HG02763 (cell line): ENCODE data around the gene UBE3B.

ENCODE experiments used
- ATAC-seq: cut with Tn5 transposase; IDR thresholded peaks from one replicate; pipeline ENCODE4 v1.9.1; 2021; ENCODE audit warnings: mild to moderate bottlenecking, moderate library complexity; ENCODE audit not compliant: unreplicated experiment

The UBE3B gene

DNA sequence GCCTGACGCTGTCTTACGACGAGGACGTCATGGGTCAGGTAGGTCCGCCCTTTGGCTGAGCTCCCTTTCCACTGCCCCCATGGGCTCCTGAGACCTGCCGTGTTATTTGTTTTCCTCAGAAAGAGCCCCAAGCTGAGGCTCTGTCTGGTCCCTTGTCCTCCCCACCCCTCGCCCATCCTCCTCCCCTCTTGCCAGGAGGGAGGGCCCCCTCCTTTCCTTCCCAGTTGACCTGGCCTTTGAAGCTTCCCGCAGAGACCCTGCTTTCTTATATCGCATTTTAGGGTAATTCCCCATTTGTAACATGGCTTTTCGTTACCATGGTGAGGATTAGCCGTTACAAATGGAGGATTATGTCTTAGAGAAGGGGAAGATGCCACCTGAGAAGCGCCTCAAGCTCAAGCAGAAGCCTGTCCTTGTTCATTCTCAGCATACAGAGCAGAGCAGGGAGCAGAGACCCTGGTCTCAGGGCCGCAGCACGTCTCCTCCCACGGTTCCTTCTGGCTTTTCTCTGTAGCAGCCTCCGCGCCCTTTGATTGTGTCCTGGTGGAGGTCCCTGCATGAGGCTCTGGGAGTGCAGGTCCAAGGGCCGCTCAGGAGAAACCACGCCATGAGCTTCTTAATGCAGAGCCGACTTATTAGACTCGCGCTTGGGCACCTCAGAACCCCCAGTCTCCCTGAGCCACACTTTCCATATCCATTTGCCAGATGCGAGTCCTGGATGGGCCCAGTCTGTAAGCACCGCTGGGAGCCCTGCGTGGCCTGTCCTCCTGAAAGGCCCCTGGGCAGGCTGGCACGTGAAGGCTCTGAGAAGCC lies 47.2 kb downstream of the UBE3B start:
- no peak for ATAC-seq

DNA sequence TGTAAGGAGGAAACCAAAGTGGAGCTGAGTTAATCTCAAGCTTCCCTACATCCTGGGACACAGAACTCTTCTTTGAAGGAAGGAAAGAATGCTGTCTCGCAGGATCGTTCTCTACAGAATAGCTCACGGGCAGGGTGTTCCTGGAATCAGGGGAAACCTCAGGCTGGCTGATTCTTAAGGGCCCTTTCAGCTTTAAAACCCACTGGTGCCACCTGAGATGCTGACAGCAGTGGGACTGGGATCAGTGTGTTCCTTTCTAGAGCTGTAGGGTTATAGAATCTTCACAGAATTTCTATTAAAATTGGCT lies 47.8 kb downstream of the UBE3B start:
- ATAC-seq, result no peak

DNA sequence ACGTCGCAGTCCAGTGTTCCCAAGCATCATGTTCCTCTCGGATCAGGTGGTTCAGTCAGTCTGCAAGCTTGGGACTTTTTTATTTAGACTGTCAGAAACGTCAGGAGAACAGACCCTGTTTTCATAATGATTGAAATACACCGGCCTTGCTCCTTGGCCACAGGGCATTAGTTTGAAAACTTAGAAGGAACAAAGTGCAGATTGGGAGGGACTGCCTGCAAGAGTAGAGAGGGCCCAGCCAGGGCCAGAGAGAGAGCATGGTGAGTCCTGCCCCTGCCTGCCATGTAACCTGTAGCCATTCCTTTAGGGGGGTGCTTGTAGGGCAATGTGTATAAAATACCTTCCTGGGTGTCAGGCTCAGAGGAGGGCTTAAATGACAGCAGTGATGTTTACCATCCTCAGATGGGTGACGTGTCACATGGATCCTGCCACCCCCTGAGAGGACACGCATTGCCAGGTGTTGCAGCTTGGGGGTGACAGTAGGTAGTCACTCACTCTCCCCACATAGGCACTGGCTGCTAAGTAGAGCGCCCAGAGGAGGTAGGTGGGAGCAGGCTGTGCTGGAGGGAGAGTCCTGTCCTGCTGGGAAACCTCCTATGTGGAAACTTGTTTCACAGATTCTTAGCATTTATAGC lies 50.2 kb downstream of the UBE3B start:
- ATAC-seq, result no peak

DNA sequence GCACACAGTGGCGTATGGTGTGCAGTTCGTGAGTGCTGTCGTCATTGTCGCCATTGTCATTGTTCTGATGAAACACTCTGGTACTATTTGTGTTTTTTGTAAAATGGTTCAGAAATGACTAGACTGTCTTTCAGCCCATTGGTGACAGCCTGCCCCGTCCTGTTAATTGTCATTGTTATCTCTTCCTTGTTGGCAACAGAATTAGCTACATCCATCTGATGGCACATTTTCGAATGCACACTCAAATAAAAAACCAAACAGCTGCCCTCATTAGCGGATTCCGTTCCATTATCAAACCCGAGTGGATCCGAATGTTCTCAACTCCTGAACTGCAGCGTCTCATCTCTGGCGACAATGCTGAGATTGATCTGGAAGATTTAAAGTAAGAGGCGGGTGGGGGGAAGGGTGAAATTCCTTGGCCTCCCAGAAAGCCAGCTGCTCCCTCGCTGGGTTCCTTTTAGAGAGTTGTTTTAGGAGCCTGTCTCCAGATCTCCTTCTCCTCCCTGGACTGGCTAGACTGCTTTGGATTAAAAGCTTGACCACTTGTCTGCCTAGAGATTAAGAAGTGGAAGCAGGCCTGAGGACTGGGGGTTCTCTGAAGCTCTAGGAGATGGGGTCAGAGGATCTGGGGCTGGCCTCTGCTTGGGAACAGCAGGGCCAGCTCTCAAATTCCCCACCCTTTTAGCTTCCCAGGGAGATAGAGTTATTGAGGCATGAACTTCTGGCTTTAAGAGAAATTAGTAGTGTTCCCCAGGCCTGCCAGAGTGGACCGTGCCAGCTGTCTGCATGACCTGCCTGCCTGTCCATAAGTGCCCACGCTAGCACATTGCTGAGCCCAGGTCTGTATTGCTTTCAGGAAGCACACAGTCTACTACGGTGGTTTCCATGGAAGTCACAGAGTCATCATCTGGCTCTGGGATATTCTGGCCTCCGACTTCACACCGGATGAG lies 52.5 kb downstream of the UBE3B start:
- ATAC-seq, result no peak

DNA sequence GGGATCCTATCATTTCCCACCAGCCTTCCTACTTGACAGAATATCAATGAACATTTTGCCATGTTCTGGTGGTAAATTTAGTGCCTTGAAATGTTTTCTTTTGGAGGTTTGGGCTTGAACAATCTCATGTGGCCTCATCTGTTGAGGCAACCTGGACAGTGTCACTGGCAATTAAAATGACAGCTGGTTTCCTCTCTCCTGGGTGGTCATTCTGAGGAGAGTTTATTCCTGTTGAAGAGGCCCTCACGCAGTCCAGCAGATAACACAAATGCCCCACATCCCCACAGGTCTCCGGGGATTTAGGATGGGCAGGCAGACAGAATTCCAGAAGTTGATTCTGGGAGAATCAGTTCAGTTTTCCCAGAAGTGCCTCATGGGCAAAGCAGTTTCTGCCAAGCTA lies 54.0 kb downstream of the UBE3B start:
- no peak for ATAC-seq

DNA sequence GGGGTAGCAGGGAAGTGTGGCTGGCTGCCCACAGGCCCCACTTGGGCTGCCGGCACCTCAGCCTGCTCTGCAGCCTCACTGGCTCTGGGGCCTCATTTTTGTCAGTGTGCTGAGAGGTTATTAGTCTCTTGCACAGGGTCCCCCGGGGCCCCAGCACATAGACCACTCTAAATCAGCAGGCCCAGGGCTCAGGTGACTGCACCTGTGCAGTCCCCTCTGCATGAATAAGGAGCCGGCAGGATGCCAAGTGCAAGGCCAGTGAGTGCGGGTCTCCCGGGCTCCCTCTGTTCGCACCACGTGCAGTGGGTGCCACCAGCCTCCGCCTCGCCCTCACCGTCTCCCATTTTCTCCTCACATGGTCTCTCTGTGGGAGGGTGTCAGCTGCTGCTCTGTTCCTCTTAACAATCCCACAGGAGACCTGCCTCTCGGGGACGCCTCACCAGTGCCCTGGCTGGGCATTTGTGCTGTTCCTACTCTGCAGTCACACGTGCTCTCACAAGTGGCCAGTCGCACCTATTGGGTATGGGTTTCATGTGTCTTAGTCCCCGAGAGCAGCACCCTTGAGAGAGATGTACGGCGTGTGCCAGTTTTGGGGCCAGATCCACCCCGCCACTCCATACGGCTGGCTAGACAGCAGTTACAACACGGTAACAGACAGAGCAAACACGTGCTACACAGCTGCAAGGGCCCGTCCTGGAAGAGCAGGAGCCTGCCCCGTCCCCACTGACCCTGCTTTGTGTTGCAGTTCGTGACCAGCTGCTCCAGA lies 55.5 kb downstream of the UBE3B start:
- ATAC-seq, result no peak

DNA sequence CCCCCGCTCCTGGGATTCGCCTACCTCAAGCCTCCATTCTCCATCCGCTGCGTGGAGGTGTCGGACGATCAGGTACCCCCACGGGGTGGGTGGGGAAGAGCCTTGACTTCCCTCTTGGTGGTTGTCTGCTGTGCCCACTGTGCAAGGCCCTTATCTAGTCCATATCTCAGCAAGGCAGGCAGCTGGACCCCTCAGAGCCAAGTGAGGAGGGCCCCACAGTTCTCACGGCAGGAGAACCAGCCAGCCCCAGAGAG lies 56.0 kb downstream of the UBE3B start:
- no peak for ATAC-seq

DNA sequence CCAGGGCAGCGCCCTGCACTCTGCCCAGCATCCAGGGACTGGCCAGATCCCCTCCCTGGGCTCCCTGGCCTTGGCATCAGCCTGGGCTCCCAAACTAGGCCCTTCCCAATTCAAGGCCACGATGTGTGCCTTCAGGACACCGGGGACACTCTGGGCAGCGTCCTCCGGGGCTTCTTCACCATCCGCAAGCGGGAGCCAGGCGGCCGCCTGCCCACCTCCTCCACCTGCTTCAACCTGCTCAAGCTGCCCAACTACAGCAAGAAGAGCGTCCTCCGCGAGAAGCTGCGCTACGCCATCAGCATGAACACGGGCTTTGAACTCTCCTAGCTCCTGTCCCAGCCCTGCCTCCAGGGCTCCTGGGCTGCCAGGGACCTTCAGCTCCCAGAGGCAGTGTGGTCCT lies 57.0 kb downstream of the UBE3B start:
- ATAC-seq, result no peak

DNA sequence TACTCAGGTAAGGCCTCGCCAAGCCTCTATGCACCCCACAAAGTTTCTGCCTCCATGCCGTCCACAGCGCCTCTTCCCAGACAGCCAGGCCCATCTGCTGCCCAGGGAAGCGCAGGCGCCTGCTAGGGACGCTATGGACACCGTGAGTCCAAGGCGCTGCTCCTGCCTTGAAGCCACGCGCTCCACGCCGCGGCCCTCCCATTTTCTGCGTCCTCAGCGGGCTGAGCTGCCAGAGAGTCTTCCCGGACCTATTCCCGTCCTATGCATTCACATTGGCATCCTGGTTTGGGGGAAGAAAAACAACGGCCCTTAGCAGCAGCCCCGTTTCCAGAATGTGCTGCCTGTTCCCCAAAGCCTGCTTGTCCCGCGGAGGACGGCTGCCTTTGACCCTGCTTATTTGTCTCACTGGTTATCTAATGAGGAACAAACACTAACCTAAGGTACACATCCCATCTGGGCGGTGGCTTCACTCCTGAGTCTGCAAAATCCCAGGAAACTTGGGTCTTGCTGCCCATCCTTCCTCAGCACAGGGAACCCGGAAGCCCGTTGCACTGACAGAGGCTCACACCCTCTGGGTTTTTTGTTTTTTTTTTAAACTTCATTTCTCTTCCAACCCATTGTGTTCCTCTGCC lies 57.9 kb downstream of the UBE3B start:
- ATAC-seq, result no peak

DNA sequence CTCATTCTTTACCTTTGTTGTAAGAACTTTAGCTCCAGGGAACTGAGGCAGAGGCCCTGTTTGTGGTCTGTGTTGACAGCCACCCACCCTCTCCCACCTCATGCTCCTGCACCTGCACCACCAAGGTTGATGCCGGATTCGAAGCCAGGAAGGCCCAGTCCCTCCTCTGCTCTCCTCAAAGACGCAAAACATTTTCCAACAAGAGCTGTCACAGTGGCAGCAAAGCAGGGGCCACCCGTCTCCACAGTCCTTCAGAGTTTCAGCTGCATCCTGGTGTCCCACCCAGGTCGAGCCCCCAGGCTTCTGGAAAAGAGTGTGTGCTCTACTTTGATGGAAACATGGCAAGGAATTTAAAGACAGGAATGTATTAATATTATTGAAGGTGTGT lies 58.4 kb downstream of the UBE3B start:
- ATAC-seq, result no peak

DNA sequence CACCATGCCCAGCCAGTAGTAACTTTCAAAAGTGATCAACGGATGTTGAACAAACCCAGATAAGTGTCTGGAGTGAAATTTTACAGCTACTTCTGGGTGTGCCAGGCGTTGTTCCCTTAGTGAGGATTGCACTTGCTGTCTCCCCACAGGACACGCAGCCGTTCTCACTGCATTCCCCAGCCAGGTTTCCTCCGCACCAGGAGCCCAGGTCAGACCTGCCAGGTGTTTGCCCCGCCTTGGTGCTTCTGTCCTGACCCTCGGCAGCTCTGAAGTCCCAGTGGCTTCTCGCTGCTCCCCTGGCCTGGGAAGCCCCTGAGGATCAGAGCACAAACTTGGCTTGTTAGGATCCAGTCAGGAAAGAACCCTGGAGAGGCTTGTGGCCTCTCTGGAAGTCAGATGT lies 59.7 kb downstream of the UBE3B start:
- no peak for ATAC-seq

DNA sequence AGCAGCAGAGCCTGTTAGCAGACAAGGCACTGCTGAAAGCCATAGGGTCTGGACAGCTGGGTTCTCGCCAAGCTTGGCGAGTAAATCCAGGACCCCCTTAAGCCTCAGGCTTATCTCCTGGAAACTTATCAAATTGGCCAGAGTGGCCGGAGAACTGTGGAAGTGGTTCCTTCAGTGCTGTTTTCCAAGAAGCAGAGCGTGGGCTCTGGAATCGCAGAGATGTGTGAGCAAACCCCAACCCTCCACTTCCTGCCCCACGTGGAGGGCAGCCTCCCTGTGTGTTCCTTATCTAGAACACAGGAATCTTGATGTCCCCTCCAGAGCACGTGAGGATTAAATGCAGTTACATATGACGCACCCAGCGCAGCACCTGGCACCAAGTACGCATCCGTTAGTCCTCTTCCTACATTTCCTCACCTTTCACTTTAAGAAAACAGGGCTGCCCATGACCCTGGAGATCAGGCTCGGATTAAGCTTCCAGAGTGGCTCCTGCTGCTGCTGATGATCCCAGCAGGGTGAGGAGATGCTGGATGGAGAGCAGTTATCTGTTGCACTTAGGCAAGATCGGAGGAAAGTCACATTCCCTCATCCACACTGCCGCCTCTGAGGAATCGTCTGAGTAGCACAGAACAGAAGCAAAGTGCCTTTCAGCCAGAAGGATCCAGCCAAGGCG lies 60.9 kb downstream of the UBE3B start:
- no peak for ATAC-seq

DNA sequence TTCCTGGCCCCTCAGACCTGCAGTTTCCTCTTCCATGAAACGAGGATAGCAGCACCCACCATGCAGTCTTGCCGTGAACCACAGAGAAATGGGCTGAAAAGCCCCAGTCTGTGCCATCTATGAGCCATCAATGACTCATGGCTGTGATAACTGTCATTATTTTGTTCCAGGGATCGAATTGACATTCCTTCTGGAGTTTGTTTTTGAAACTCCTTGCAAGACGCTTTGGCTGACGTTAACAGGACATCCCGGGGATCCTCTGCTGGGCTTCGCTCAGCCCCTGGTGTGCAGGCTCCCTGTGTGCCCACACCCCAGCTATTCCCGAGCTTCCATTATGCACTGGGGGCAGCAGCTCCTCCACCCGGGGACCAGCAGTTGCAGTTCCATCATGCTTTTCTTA lies 62.1 kb downstream of the UBE3B start:
- no peak for ATAC-seq

DNA sequence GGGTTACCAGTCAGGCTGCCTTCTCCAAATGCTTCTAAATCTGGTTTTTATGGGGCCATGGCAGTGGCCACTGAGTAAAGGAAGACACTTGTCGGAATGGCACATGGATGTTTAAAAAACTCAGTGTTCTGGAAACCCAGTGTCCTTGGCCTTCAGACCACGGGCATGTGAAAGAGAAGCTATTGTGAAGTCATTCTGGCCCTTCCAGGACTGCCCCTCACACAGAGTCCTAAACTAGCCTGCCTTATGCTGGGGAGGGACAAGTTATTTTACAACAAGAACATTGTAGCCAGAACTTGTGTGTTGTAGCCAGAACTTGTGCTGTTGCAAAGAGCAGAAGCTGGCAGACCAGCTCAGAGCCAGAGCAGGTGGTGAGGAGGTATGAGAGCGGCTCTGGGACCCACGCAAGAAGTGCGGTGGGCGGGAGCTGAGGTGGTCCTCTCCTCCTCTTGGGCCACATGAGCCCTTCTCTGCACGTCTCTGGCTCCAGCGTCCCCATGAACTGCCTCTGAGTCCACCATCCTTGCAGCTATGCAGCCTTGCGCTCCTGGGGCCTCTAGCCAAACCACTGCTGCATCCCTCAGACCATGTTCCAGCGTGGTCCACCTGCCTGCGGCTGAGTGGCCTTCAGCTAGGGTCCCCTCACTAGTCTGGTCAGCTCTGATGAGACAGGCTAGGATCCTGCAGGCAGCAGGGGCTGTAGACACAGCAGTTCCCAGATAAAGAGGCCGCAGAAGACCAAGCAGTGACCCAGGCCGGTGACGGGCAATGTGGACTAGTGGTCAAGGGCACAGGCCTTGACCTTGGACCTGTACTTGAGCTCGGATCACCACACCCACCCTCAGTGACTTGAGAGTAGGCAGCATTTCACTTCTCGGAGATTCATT lies 63.3 kb downstream of the UBE3B start:
- no peak for ATAC-seq

DNA sequence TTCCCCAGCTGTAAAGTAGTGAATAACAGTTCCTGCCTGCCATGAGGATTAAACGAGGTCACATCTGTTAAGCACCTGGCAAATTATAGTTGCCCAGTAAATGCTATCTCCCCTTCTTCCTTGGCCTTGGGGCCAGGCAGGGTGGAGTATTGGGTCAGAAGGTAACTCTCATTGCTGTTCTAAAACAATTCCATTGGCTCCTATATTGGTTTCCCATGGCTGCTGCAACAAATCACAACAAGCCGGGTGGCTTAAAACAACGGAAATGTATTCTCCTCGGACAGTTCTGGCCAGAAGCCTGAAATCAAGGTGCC lies 63.9 kb downstream of the UBE3B start:
- no peak for ATAC-seq

DNA sequence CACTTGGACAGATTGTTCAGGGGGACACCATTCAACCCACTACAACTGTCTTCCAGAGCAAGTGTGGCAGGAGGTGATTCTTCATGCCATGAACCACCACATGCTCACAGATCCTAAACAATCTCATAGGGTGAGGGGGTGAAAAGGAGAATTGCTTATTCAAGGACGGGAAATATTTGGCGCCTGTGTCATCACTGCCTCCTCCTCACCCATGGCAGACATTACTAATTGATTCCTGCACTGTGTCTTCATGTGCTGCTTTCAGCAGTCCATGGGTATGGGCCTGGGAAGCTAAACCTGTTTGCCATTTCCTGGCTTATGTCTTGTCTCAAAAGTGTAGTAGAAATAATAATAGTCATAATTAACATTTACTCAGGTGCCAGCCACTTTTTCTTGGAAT lies 64.6 kb downstream of the UBE3B start:
- no peak for ATAC-seq

DNA sequence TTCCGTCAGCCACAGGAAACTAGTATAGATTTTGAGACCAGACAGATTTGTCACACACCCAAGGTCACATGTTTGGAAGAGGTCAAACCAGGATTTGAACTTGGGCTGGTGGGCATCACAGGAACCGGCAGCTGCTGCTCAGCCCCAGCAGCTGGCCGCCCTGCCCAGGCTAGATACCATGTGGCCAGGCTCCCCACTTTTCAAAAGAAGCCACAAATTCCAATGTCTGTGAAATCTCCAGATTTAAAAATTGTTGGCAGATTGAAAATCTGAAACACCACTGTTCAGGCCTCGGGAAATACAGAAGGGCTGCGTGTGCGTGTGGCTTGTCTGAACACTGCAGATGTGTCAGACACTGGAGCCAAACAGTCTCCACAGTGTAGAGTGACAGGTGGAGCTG lies 65.4 kb downstream of the UBE3B start:
- ATAC-seq, result no peak

DNA sequence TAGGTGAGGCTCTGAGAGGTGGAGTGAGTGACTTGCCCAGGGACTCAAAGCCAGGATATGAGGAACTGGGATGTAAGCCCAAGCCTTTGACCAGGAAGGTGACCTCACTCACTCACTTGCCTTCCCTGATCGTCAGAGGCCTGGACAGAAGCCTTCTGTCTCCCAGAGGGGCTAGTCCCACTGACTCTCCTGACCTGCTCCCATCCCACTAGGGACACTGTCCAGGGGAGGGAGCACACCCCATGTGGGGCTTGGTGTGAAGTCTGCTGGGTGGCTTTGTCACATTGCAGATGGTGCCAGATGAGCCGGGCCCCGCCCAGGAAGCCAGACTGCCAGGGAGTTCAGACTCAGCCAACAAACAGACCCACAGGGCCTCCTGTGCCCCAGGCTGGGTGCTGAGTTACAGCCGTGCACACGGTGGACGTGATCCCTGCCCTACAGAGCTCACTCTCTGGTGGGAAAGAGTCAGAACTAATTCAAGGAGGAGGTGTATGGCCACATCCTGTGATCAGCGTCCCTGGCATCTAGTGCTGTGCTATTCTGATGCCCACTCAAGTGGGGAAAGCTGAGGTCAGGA lies 67.6 kb downstream of the UBE3B start:
- ATAC-seq, result no peak

DNA sequence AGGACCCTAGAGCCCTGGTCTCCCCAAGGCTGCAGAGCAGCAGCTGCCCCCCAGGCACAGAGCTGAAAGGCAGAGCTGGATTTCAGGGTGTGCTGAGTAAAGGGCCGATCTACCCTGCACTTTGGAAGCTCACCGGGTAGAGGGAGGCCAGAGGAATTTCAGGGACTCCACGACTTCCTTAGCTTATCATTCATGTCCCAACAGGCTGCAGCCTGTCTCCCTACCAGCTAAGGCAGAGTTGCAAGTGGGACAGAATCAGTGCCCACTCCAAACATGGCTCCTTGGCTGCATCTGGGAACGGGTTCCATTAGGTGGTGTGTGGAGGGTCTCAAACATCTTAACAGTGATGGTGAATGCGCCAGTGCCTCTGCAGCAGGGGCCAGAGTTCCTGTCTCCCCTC lies 68.4 kb downstream of the UBE3B start:
- ATAC-seq, result no peak
